ENCODE results near the gene IMPA2.

Gene IMPA2

DNA sequence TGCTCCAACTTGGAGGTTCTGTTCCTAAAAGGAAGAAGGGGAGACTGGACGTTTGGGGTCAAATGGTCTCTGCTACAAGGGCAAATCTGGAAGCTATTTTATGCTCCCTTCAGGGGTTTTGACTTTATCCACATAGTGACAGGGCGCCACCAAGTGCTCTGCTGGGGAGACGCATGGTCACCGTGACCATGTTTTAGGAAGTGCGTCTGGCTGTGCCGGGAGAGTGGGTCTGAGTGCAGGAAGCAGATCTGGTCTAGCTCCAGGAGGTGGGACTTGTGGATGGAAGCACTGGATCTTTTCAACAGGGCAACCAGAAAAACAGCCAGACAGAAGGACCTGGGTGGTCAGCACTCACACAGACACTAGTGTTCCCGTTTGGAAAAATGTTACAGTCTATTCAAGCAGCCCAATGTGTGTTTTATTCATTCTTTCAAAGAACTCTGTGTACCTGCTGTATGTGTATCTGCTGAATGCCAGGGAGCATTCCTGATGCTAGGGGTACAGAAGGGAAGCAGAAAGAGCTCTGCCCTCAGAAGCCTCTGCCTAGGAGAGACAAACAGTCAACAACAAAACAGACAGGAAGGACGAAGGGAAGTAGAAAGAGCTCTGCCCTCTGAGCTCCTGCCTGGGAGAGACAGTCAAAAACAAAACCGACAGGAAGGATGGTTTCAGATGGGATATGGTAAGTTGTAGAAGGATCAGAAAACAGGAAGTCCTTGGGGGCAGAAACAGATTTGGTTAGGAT is 14.3 kb downstream of the IMPA2 start:
- ChIA-PET CTCF (interaction anchor here (0.5 to 5.8 kb wide), 16 partner anchors 13 to 340 kb away, joined by 3 to 78 read pairs (median 4); no protein-coding TSS in a partner anchor), POLR2A (interaction anchor here (1.2 to 1.5 kb wide), 3 partner anchors 15 to 58 kb away, joined by 3 to 6 read pairs (median 5); partner anchors contain the start of gene IMPA2)
- peak; percentile 66 for DNase-seq (ENCODE audit: extremely low spot score)
- TF ChIP-seq BHLHE40 (IDR thresholded peaks at IDR 0.05; ENCODE audit: borderline replicate concordance), result no peak
- no peak for TF ChIP-seq ELF4 (IDR thresholded peaks at IDR 0.05)
- TF ChIP-seq SP1 (IDR thresholded peaks at IDR 0.05), result no peak
- TF ChIP-seq FOXK2 (IDR thresholded peaks at IDR 0.05), result no peak
- TF ChIP-seq FOXM1 (IDR thresholded peaks at IDR 0.05; ENCODE audit: borderline replicate concordance), result no peak
- TF ChIP-seq LEF1 (IDR thresholded peaks at IDR 0.05; ENCODE audit: borderline replicate concordance), result no peak
- TF ChIP-seq ARNT (IDR thresholded peaks at IDR 0.05), result no peak
- no peak for TF ChIP-seq SUZ12 (IDR thresholded peaks at IDR 0.05)
- no peak for TF ChIP-seq L3MBTL2 (conservative IDR thresholded peaks at IDR 0.05)
- TF ChIP-seq TARDBP (IDR thresholded peaks at IDR 0.05), result no peak
- no peak for TF ChIP-seq FOXA1 (IDR thresholded peaks at IDR 0.05)
- no peak for TF ChIP-seq ZNF384 (IDR thresholded peaks at IDR 0.05)
- no peak for TF ChIP-seq HDGF (IDR thresholded peaks at IDR 0.05; ENCODE audit: borderline replicate concordance)
- TF ChIP-seq, protein P1, sequence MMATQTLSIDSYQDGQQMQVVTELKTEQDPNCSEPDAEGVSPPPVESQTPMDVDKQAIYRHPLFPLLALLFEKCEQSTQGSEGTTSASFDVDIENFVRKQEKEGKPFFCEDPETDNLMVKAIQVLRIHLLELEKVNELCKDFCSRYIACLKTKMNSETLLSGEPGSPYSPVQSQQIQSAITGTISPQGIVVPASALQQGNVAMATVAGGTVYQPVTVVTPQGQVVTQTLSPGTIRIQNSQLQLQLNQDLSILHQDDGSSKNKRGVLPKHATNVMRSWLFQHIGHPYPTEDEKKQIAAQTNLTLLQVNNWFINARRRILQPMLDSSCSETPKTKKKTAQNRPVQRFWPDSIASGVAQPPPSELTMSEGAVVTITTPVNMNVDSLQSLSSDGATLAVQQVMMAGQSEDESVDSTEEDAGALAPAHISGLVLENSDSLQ (IDR thresholded peaks at IDR 0.05), result no peak

DNA sequence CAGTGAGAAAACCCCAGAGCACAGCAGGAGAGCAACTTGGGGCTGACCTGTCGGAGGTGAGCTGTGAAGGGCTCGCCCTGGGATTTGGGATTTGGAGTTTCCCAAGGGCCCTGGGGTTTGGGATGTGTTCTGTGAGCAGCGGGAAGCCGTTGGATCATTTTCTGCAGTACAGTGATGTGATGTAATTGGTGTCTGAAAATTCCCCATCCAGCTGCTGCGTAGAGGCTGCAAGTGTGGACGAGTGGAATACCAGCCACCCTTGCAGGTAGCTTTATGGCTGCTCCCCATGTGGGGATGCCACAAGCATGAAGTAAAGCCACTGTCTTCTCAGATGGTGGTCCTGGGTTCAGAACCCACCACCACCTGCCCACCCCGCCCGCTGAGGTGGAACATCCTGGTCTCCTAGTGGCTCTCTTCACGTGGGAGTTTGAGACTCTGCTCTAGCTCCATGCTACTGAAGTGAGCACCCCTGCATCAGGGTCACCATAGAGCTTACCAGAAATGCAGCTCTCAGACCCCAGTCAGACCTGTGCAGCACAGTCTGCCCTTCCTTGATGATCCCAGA is 15.0 kb downstream of the IMPA2 start:
- ChIA-PET POLR2A (interaction anchor here (1.2 to 1.5 kb wide), 2 partner anchors 16 to 59 kb away, joined by 3 to 6 read pairs; no protein-coding TSS in a partner anchor), CTCF (interaction anchor here (0.5 to 5.8 kb wide), 13 partner anchors 13 to 341 kb away, joined by 3 to 78 read pairs (median 4); no protein-coding TSS in a partner anchor)
- DNase-seq (ENCODE audit: extremely low spot score), result no peak
- TF ChIP-seq FOXM1 (IDR thresholded peaks at IDR 0.05; ENCODE audit: borderline replicate concordance) (no peak), SUZ12 (IDR thresholded peaks at IDR 0.05) (no peak), SP1 (IDR thresholded peaks at IDR 0.05) (no peak), ELF4 (IDR thresholded peaks at IDR 0.05) (no peak), ARNT (IDR thresholded peaks at IDR 0.05) (no peak), LEF1 (IDR thresholded peaks at IDR 0.05; ENCODE audit: borderline replicate concordance) (no peak), CTBP1 (IDR thresholded peaks at IDR 0.05; ENCODE audit: borderline replicate concordance) (no peak), L3MBTL2 (conservative IDR thresholded peaks at IDR 0.05) (no peak), ZNF384 (IDR thresholded peaks at IDR 0.05) (no peak), HDGF (IDR thresholded peaks at IDR 0.05; ENCODE audit: borderline replicate concordance) (no peak), NFRKB (IDR thresholded peaks at IDR 0.05) (no peak), BHLHE40 (IDR thresholded peaks at IDR 0.05; ENCODE audit: borderline replicate concordance) (no peak), FOXK2 (IDR thresholded peaks at IDR 0.05) (no peak), TARDBP (IDR thresholded peaks at IDR 0.05) (no peak)
- TF ChIP-seq, protein P1 (IDR thresholded peaks at IDR 0.05), result no peak

DNA sequence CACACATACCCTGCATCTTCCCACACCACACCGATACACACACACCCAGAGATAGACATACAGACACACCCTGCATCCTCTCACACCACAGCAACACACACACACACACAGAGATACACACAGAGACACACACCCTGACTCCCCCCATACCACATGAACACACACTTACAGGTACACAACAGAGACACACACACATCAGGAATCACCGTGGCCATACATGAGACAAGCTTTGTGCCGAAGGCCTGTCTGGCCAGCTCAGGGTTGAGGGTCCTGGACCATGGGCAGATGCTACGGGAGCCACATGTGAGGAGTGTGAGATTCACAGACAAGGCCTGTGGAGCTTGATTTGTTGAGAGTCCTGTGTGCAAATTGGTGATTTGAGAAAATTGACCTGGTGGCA is 15.6 kb downstream of the IMPA2 start:
- no peak for DNase-seq (ENCODE audit: extremely low spot score)
- CTCF ChIA-PET, result interaction anchor here (2.9 to 5.8 kb wide), 2 partner anchors 59 to 64 kb away, joined by 11 to 78 read pairs; no protein-coding TSS in a partner anchor
- POLR2A ChIA-PET, result interaction anchor here (1.2 kb wide), 1 partner anchor 17 kb away, joined by 3 read pairs; no protein-coding TSS in a partner anchor
- TF ChIP-seq FOXA1 (IDR thresholded peaks at IDR 0.05), result no peak
- TF ChIP-seq, protein P1 (IDR thresholded peaks at IDR 0.05), result no peak
- no peak for TF ChIP-seq NFRKB (IDR thresholded peaks at IDR 0.05)
- no peak for TF ChIP-seq SUZ12 (IDR thresholded peaks at IDR 0.05)
- TF ChIP-seq SP1 (IDR thresholded peaks at IDR 0.05), result no peak
- TF ChIP-seq CTBP1 (IDR thresholded peaks at IDR 0.05; ENCODE audit: borderline replicate concordance), result no peak
- no peak for TF ChIP-seq TARDBP (IDR thresholded peaks at IDR 0.05)
- no peak for TF ChIP-seq FOXK2 (IDR thresholded peaks at IDR 0.05)
- no peak for TF ChIP-seq L3MBTL2 (conservative IDR thresholded peaks at IDR 0.05)
- no peak for TF ChIP-seq BHLHE40 (IDR thresholded peaks at IDR 0.05; ENCODE audit: borderline replicate concordance)
- no peak for TF ChIP-seq LEF1 (IDR thresholded peaks at IDR 0.05; ENCODE audit: borderline replicate concordance)
- TF ChIP-seq ZNF384 (IDR thresholded peaks at IDR 0.05), result no peak
- TF ChIP-seq ARNT (IDR thresholded peaks at IDR 0.05), result no peak
- no peak for TF ChIP-seq ELF4 (IDR thresholded peaks at IDR 0.05)
- no peak for TF ChIP-seq FOXM1 (IDR thresholded peaks at IDR 0.05; ENCODE audit: borderline replicate concordance)
- TF ChIP-seq HDGF (IDR thresholded peaks at IDR 0.05; ENCODE audit: borderline replicate concordance), result no peak

DNA sequence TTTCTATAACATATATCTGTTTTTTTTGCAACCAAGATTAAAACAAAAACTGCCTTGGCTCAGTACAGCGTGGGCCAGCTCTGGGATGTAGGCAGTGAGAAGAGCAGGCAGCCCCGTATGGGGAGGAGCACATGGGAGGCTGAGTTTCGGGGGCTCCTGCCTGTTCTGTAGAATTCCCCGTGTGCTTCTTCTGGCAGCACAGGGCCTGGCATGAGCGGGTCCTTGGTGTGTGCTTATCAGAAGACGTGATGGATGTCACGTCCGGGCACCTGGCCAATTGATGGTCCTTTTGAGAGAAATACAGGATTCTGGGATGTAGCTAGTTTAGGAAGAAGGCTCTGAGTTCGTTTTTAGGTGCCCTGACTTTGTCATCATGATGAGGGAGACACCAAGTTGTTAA is 16.2 kb downstream of the IMPA2 start:
- POLR2A ChIA-PET, result no interaction called here
- CTCF ChIA-PET, result interaction anchor here (5.8 kb wide), 1 partner anchor 60 kb away, joined by 78 read pairs; no protein-coding TSS in a partner anchor
- TF ChIP-seq, protein P1 (IDR thresholded peaks at IDR 0.05), result no peak
- TF ChIP-seq FOXA1 (IDR thresholded peaks at IDR 0.05), result no peak
- TF ChIP-seq CTBP1 (IDR thresholded peaks at IDR 0.05; ENCODE audit: borderline replicate concordance), result no peak
- TF ChIP-seq ARNT (IDR thresholded peaks at IDR 0.05), result no peak
- no peak for TF ChIP-seq SP1 (IDR thresholded peaks at IDR 0.05)
- TF ChIP-seq LEF1 (IDR thresholded peaks at IDR 0.05; ENCODE audit: borderline replicate concordance), result no peak
- TF ChIP-seq HDGF (IDR thresholded peaks at IDR 0.05; ENCODE audit: borderline replicate concordance), result no peak
- TF ChIP-seq TARDBP (IDR thresholded peaks at IDR 0.05), result no peak
- no peak for TF ChIP-seq NFRKB (IDR thresholded peaks at IDR 0.05)
- no peak for TF ChIP-seq FOXK2 (IDR thresholded peaks at IDR 0.05)
- TF ChIP-seq FOXM1 (IDR thresholded peaks at IDR 0.05; ENCODE audit: borderline replicate concordance), result no peak
- no peak for TF ChIP-seq ZNF384 (IDR thresholded peaks at IDR 0.05)
- no peak for TF ChIP-seq ELF4 (IDR thresholded peaks at IDR 0.05)
- no peak for TF ChIP-seq L3MBTL2 (conservative IDR thresholded peaks at IDR 0.05)
- no peak for TF ChIP-seq SUZ12 (IDR thresholded peaks at IDR 0.05)
- TF ChIP-seq BHLHE40 (IDR thresholded peaks at IDR 0.05; ENCODE audit: borderline replicate concordance), result no peak
- DNase-seq (ENCODE audit: extremely low spot score), result no peak

Measured in HEK293T (cell line).